ENCODE data around the gene LSM10. TPM values are rescaled to one million over a fixed set of nuclear protein-coding genes. Genes with fewer than 3 reads are reported as not detected.
A peak's percentile ranks its signal among the peaks of the same experiment; 100 is the strongest.

The LSM10 gene
- 19.2 and 35.2 TPM in 2 replicates for total RNA-seq (2014; rRNA removed)
- Bru-seq, nascent RNA = percentile 73 among the genes with signal in this experiment
- percentile 86 among the genes with signal in this experiment for BruChase-seq, experiment 1, labeled RNA remaining after a 6-hour chase
- BruChase-seq, experiment 2, labeled RNA remaining after a 2-hour chase = percentile 71 among the genes with signal in this experiment
- long read RNA-seq, transcript LSM10-201 (2 exons, 850 nt) = major isoform, 31 of 34 reads
- long read RNA-seq, partial matches to known transcripts = 0 of 34 reads
- long read RNA-seq, other reads (novel, unspliced or antisense) = 3 of 34 reads

GRCh38 chr1:36397378-36398230 is at the start of gene LSM10:
Gene LSM10, minus strand, starts transcription at chr1:36397908. Its CDS starts 3,779 bp downstream, at chr1:36394129.
- BruUV-seq (replicated peaks) = TSS peak; percentile 55
- CTCF ChIA-PET = interaction anchor here (1.0 kb wide), 1 partner anchor 112 kb away, joined by 5 read pairs; no protein-coding TSS in a partner anchor
- TF ChIP-seq CTCF (conservative IDR thresholded peaks at IDR 0.05; ENCODE audit: low read depth, low read length) (no peak), EZH2 (IDR thresholded peaks at IDR 0.05; ENCODE audit: low read length, unreplicated experiment) (no peak), EZH2phosphoT487 (IDR thresholded peaks at IDR 0.05; ENCODE audit: borderline replicate concordance, low read length) (no peak)
- H3K79me2 ChIP-seq (ENCODE audit: low read length) = peaks cover 17% of the 10 kb centered on the region
- ATAC-seq = peak; percentile 95
- H3K9me3 ChIP-seq (ENCODE audit: low read length) = no peaks in the 10 kb centered on the region
- H3K27me3 ChIP-seq (ENCODE audit: low read length) = no peaks in the 10 kb centered on the region
- intact Hi-C loops (cut with micrococcal nuclease) = loop anchor here (1.0 kb wide), 2 partner anchors 11 to 67 kb away; partner anchors contain the start of gene MRPS15
- H4K20me1 ChIP-seq (ENCODE audit: low read length) = no peaks in the 10 kb centered on the region
- H3K4me1 ChIP-seq (ENCODE audit: insufficient read depth, low read length) = peaks cover 14% of the 10 kb centered on the region; the same call in 1 of the 2 replicates
- peak within 1 kb of the TSS; percentile 56 for H3K27ac ChIP-seq (ENCODE audit: low read length)
- H3K4me2 ChIP-seq (ENCODE audit: low read length) = peak within 1 kb of the TSS; percentile 97
- POLR2A ChIA-PET (ENCODE audit: unreplicated experiment) = interaction anchor here (0.5 to 0.6 kb wide), 4 partner anchors 9 to 1576 kb away, joined by 3 to 5 read pairs (median 4); no protein-coding TSS in a partner anchor
- H2AFZ ChIP-seq (ENCODE audit: low read length) = peak within 1 kb of the TSS; percentile 90
- peak within 1 kb of the TSS; percentile 90 for H3K9ac ChIP-seq (ENCODE audit: low read length)
- H3K9me2 ChIP-seq (replicated peaks; ENCODE audit: low read length) = no peaks in the 10 kb centered on the region
- H3K36me3 ChIP-seq (ENCODE audit: low read depth, low read length) = peaks cover 4% of the 10 kb centered on the region
- H3F3A ChIP-seq (ENCODE audit: low read length, unreplicated experiment) = no peaks in the 10 kb centered on the region
- peak within 1 kb of the TSS; percentile 93 for H3K4me3 ChIP-seq (ENCODE audit: low read length)
- DNase-seq = peak; percentile 96

GRCh38 chr1:36447450-36447849 is 49.7 kb upstream of the LSM10 start:
- no peak overlapping the region for H3K4me2 ChIP-seq (ENCODE audit: low read length)
- BruUV-seq (replicated peaks) = no TSS peak
- ChIA-PET CTCF (no interaction called here), POLR2A (ENCODE audit: unreplicated experiment) (no interaction called here)
- no peaks in the 10 kb centered on the region for H3F3A ChIP-seq (ENCODE audit: low read length, unreplicated experiment)
- no peak overlapping the region for H3K9ac ChIP-seq (ENCODE audit: low read length)
- TF ChIP-seq EZH2phosphoT487 (IDR thresholded peaks at IDR 0.05; ENCODE audit: borderline replicate concordance, low read length) (no peak), EZH2 (IDR thresholded peaks at IDR 0.05; ENCODE audit: low read length, unreplicated experiment) (no peak), CTCF (conservative IDR thresholded peaks at IDR 0.05; ENCODE audit: low read depth, low read length) (no peak)
- no peak for DNase-seq
- H3K27me3 ChIP-seq (ENCODE audit: low read length) = no peaks in the 10 kb centered on the region
- H3K36me3 ChIP-seq (ENCODE audit: low read depth, low read length) = no peaks in the 10 kb centered on the region
- H4K20me1 ChIP-seq (ENCODE audit: low read length) = no peaks in the 10 kb centered on the region
- no peaks in the 10 kb centered on the region for H3K9me3 ChIP-seq (ENCODE audit: low read length)
- peaks cover 10% of the 10 kb centered on the region for H3K4me1 ChIP-seq (ENCODE audit: insufficient read depth, low read length)
- no peak overlapping the region for H3K4me3 ChIP-seq (ENCODE audit: low read length)
- intact Hi-C loops (cut with micrococcal nuclease) = no loop called here
- H3K9me2 ChIP-seq (replicated peaks; ENCODE audit: low read length) = no peaks in the 10 kb centered on the region
- no peak overlapping the region for H2AFZ ChIP-seq (ENCODE audit: low read length)
- no peaks in the 10 kb centered on the region for H3K79me2 ChIP-seq (ENCODE audit: low read length)
- ATAC-seq = no peak
- H3K27ac ChIP-seq (ENCODE audit: low read length) = no peak overlapping the region

Measured in PC-3 (cell line).